ENCODE data around the gene STRIP2. TPM values are rescaled to one million over a fixed set of nuclear protein-coding genes. Genes with fewer than 3 reads are reported as not detected.
"Not testable (repeated sequence)": the region's sequence is repeated elsewhere in the genome, so short reads cannot be mapped to it uniquely, and the experiment has no call there.

STRIP2 gene
- total RNA-seq, 1 experiment from 2014 or later, result 22.8 TPM

DNA sequence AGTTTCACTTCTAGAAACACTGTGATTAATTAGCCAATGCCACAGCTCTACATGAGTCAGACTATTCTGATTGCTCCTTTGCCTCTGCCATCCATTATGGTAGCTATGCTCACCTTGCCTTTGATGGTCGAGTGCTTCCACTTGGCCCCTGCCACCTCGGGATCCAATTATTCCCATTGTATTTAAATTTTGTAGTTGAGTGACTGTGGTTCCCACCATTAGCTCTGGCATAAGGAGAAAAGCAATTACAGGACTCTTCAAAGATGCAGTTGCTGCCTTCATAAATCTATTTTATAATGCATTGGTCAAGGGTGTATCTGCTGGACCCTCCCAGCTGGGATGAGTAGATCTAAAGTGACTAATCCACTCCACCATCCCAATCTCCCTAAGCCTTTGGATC is 14.4 kb downstream of the STRIP2 start:
- in situ Hi-C loops (cut with HindIII; ENCODE audit: low sequenced_read_pairs); DNase-seq (ENCODE audit: low spot score): not testable (repeated sequence)

- in situ Hi-C loops (cut with HindIII; ENCODE audit: low sequenced_read_pairs), result no loop called here
- no peak for DNase-seq (ENCODE audit: low spot score)
Observed at GRCh38 chr7:129450295-129450694, 16.1 kb downstream of the STRIP2 start.

DNA sequence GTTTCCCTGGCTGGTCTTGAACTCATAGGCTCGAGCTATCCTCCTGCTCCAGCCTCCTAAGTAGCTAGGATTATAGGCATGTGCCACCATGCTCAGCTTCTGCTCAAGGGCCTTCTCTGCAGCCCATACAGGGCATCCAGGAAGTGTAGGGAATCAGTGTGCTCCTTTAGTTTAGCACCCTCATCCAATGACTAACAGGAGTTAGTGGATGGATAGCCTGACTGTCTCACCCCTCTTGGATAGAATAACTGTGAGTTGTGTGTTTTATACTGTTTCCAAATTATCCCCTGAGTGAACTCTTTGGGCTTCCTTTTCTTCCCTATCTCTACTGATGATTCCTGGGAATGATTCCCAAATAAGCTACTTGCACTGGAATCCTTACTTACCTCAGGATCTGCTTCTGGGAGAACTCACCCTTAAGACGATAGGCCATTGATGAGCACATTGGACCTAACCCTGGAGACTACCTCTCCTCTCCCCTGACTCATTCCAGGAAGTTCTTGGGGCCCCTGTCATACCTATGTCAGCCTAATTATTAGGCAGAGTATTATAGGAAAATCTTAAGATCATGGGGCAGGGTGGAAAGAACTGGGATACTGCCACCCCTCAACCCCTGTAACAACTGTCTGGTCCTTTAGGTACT is 18.5 kb downstream of the STRIP2 start:
- no peak for DNase-seq (ENCODE audit: low spot score)
- in situ Hi-C loops (cut with HindIII; ENCODE audit: low sequenced_read_pairs), result no loop called here

DNA sequence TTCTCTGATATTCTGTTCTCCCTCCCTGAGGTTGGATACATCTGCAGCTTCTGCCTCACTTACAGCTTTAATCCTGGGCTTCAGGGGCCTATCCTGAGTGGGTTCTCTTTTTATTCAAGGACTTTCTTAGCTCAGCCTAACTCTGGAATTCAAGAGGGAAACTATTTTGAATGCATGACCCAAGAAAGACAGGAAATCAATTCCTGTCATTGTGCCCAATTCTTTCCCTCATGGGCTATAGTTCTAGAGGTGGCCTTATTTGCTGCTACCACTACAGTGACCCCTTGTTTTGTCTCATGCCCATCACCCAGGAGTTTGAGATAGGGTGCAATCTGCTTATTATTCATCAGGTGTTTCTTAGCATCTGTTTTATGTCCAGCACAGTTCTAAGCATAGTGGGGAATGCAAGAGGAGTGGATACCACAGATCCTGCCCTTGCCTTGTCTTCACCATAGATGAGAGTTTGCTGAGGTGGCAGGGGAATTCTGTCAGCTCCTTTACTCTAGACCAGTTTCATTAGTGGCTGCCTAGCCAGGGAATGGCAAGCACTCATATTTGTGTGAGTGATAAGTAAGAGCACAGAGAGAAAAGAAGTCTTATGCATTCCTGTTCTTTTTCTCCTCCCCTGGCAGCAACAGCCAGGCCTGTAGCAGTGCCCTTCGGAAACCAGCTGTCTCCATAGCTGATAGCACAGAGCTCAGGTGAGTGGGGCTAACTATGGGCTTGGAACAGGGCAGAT is 19.4 kb downstream of the STRIP2 start:
- no peak for DNase-seq (ENCODE audit: low spot score)
- in situ Hi-C loops (cut with HindIII; ENCODE audit: low sequenced_read_pairs), result no loop called here

DNA sequence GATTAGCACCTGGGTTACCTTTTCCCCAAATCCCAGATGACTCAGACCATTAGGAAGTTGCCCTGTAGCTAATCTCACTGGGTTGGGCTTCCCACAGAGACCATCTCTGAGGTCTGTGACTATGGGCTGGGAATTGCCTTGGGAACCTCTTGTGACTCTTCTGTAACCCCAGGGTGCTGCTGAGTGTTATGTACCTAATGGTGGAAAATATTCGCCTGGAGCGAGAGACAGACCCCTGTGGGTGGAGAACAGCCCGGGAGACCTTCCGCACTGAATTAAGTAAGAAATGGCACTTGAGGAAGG is 20.0 kb downstream of the STRIP2 start:
- no peak for DNase-seq (ENCODE audit: low spot score)
- in situ Hi-C loops (cut with HindIII; ENCODE audit: low sequenced_read_pairs), result no loop called here

DNA sequence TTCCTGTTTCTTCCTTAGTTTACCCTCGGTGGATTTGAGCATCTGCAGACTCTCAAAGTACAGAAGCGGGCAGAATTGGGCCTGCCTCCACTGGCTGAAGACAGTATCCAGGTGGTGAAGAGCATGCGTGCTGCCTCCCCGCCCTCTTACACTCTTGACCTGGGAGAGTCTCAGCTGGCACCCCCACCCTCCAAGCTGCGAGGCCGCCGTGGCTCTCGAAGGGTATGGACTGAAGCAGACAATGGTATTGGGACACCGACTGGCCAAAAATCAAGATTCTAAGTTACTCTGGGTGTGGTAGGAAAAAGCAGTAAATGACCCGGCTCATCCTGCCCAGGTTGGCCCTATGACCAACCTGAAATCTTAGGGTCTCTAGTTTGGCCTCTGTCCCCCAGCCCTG is 22.2 kb downstream of the STRIP2 start:
- in situ Hi-C loops (cut with HindIII; ENCODE audit: low sequenced_read_pairs), result no loop called here
- no peak for DNase-seq (ENCODE audit: low spot score)

- DNase-seq (ENCODE audit: low spot score), result no peak
- in situ Hi-C loops (cut with HindIII; ENCODE audit: low sequenced_read_pairs), result no loop called here
Observed at GRCh38 chr7:129457101-129457500, 22.9 kb downstream of the STRIP2 start.

- in situ Hi-C loops (cut with HindIII; ENCODE audit: low sequenced_read_pairs), result no loop called here
- DNase-seq (ENCODE audit: low spot score), result no peak
Observed at GRCh38 chr7:129458171-129458570, 23.9 kb downstream of the STRIP2 start.

DNA sequence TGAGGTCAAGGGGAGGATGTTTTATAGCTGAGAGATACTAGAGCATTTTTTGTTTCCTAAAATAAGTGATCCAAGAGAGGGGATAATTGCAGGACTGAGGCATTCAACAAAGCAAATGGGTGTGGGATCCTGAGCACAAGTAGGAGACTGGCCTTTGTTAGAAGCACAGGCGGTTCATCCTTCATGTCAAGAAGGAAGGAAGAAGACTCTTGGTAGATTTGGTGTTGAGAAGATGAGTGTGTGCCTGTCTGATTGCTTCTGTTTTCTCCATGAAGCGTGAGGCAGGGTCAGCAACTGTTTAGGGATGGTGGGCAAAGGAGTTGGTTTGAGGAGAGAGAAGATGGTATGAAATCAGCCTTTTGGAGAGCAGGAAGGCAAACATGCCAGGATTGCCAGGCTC is 27.6 kb downstream of the STRIP2 start:
- in situ Hi-C loops (cut with HindIII; ENCODE audit: low sequenced_read_pairs), result no loop called here
- DNase-seq (ENCODE audit: low spot score), result no peak

DNA sequence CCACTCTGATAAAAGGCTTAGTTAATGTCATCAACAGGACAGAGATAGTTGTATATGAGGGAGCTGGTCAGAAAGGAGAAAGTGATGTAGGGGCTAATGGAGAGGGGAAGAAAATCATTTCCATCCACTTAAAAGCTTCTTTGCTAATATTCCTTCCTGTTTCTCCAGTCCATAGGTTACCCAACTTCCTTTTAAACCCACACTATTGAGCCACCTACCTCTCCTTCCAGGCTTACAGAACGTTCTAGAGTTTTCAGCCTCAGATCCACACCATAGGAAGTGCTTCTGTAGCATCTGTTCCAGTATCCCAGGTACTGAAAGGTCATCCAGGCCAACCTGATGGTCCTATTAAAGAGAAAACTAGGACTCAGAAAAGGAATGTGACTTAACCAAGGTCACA is 28.2 kb downstream of the STRIP2 start:
- in situ Hi-C loops (cut with HindIII; ENCODE audit: low sequenced_read_pairs), result no loop called here
- no peak for DNase-seq (ENCODE audit: low spot score)

- in situ Hi-C loops (cut with HindIII; ENCODE audit: low sequenced_read_pairs), result no loop called here
- DNase-seq (ENCODE audit: low spot score), result peak; percentile 30
Observed at GRCh38 chr7:129464194-129464593, 30.0 kb downstream of the STRIP2 start.

GRCh38 chr7:129465080-129465479 is 30.8 kb downstream of the STRIP2 start:
- in situ Hi-C loops (cut with HindIII; ENCODE audit: low sequenced_read_pairs), result no loop called here
- no peak for DNase-seq (ENCODE audit: low spot score)

DNA sequence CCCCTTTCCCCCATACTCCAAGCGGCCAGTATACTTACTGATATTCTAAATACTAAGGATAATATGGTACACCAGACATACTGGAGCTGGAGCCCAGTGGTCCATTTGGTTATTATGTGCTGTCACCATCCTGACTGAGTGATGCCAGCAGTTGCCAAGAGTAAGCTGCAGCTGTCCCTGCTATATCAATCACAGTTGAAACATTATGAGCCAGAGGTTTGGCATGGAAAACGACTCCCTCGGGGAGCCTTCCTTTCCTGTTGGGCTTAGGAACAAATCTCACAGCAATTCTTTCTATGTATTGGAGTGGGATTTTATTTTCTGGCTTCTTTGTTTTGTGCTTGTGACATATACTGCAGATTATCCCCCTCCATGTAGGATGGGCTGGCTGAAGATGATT is 32.6 kb downstream of the STRIP2 start:
- DNase-seq (ENCODE audit: low spot score), result no peak
- in situ Hi-C loops (cut with HindIII; ENCODE audit: low sequenced_read_pairs), result no loop called here

DNA sequence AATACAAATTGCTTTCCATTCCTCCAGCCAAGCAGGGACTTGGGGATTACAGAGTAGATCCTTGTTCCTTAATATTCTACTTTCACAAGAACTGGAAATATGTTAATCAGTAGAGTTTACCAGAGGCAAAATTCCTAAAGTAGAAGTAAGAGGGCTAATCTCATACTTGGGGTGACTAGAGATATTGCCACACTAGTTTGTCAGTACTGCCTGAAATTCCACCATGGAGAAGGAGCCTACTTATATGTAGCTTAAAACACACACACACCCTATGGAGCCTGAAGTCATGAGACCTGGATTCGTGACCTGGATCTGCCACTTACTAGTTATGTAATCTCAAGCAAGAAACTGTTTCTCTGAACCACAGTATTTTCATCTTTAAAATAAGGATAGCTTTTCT is 33.9 kb downstream of the STRIP2 start:
- no peak for DNase-seq (ENCODE audit: low spot score)
- in situ Hi-C loops (cut with HindIII; ENCODE audit: low sequenced_read_pairs), result no loop called here

GRCh38 chr7:129468547-129468946 is 34.3 kb downstream of the STRIP2 start:
- DNase-seq (ENCODE audit: low spot score), result no peak
- in situ Hi-C loops (cut with HindIII; ENCODE audit: low sequenced_read_pairs), result no loop called here

- in situ Hi-C loops (cut with HindIII; ENCODE audit: low sequenced_read_pairs), result no loop called here
Observed at GRCh38 chr7:129469930-129470329, 35.7 kb downstream of the STRIP2 start.

GRCh38 chr7:129470411-129470810 is 36.2 kb downstream of the STRIP2 start:
- in situ Hi-C loops (cut with HindIII; ENCODE audit: low sequenced_read_pairs), result no loop called here
- DNase-seq (ENCODE audit: low spot score), result no peak

More at GRCh38 chr7:129469930-129470329, 35.7 kb downstream of the STRIP2 start:
- no peak for DNase-seq (ENCODE audit: low spot score)

- no peak for DNase-seq (ENCODE audit: low spot score)
- in situ Hi-C loops (cut with HindIII; ENCODE audit: low sequenced_read_pairs), result no loop called here
Observed at GRCh38 chr7:129471402-129471827, 37.2 kb downstream of the STRIP2 start.

GRCh38 chr7:129475931-129476330 is 41.7 kb downstream of the STRIP2 start:
- DNase-seq (ENCODE audit: low spot score); in situ Hi-C loops (cut with HindIII; ENCODE audit: low sequenced_read_pairs): not testable (repeated sequence)

GRCh38 chr7:129476398-129476797 is 42.2 kb downstream of the STRIP2 start:
- DNase-seq (ENCODE audit: low spot score); in situ Hi-C loops (cut with HindIII; ENCODE audit: low sequenced_read_pairs): not testable (repeated sequence)

DNA sequence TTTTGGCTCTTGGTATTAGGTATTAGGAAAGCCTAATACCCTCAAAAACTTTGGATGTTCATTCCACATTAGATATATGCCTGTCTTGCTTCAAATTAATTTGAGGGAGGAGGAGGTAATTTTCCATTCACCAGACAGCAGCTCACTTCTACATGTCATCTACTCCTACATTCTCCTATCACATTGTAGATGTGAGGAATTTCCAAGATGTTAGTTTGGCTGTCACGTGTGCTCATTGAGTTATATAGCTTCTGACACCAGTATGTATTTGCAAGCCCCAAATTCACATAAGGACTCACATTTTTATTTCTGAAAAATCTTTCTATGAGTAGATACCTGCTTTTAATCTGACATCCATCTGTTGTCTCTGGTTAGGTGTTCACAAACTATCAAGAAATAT is 45.6 kb downstream of the STRIP2 start:
- no peak for DNase-seq (ENCODE audit: low spot score)
- in situ Hi-C loops (cut with HindIII; ENCODE audit: low sequenced_read_pairs), result no loop called here

Measured in G401 (cell line).